CD4-positive, alpha-beta T cell (primary cell): ENCODE data around the gene ABL1. TPM values are rescaled to one million over a fixed set of nuclear protein-coding genes. Genes with fewer than 3 reads are reported as not detected.

ENCODE experiments used
- ATAC-seq: fragments of 200-7000 bp; cut with Tn5 transposase; one replicate; pipeline ENCODE4 v1.10.0; 2022; ENCODE audit warnings: mild to moderate bottlenecking; ENCODE audit not compliant: poor library complexity
- CTCF ChIA-PET: fragments of 350-600 bp; sonication (Branson Sonifier 250); formaldehyde crosslinking; loops from one replicate; lab custom pipeline; 2021; ENCODE audit warnings: antibody characterized with exemption, inconsistent platforms; lab: Charles Lee
- POLR2A ChIA-PET: fragments of 350-600 bp; sonication (Branson Sonifier 250); formaldehyde crosslinking; loops from one replicate; lab custom pipeline; 2021; ENCODE audit warnings: antibody characterized with exemption, inconsistent platforms; lab: Charles Lee
- DNase-seq, 14 experiments: peaks; one replicate each; pipeline ENCODE4 v3.0.0-alpha.2; 2013 to 2020; ENCODE audit warnings: mixed read lengths in 2 of 14
- H3K27ac ChIP-seq, 2 donors: one replicate each; pipeline versions ENCODE4 v1.5.1 to v1.7.0; 2013; ENCODE audit warnings: low read length in 2 of 2, low read depth in 1 of 2, mild to moderate bottlenecking in 1 of 2
- H3K27me3 ChIP-seq, 2 experiments: 1 replicate in 1 of 2; 2 replicates in 1 of 2; pipeline versions ENCODE4 v1.6.1 to v1.7.0; 2013; ENCODE audit warnings: low read length in 2 of 2, control low read depth in 1 of 2, mild to moderate bottlenecking in 1 of 2, moderate library complexity in 1 of 2; ENCODE audit not compliant: insufficient read depth in 2 of 2, control insufficient read depth in 1 of 2
- H3K36me3 ChIP-seq: one replicate; pipeline ENCODE4 v1.6.1; 2013; ENCODE audit warnings: low read length, control low read depth; ENCODE audit not compliant: insufficient read depth
- H3K4me1 ChIP-seq: one replicate; pipeline ENCODE4 v1.6.1; 2013; ENCODE audit warnings: low read length, control low read depth; ENCODE audit not compliant: insufficient read depth
- H3K4me3 ChIP-seq: one replicate; pipeline ENCODE4 v1.5.1; 2013; ENCODE audit warnings: mild to moderate bottlenecking, low read length, moderate library complexity
- H3K9me3 ChIP-seq, 2 experiments: 1 replicate in 1 of 2; 2 replicates in 1 of 2; pipeline versions ENCODE4 v1.6.1 to v1.7.0; 2013; ENCODE audit warnings: low read length in 2 of 2, mild to moderate bottlenecking in 2 of 2, control low read depth in 1 of 2, moderate library complexity in 1 of 2; ENCODE audit not compliant: control insufficient read depth in 1 of 2, insufficient read depth in 1 of 2
- H3K27ac Mint-ChIP-seq: one replicate; pipeline ENCODE4 v1.8.0; 2020; ENCODE audit warnings: mixed read lengths
- H3K27me3 Mint-ChIP-seq: one replicate; pipeline ENCODE4 v1.8.0; 2021; ENCODE audit warnings: mixed read lengths
- H3K36me3 Mint-ChIP-seq: one replicate; pipeline ENCODE4 v1.8.0; 2021; ENCODE audit warnings: low read depth, mixed read lengths
- H3K4me1 Mint-ChIP-seq: one replicate; pipeline ENCODE4 v1.8.0; 2021; ENCODE audit warnings: low read depth, mixed read lengths
- H3K4me3 Mint-ChIP-seq: one replicate; pipeline ENCODE4 v1.8.0; 2020; ENCODE audit warnings: mild to moderate bottlenecking, mixed read lengths
- H3K9me3 Mint-ChIP-seq: one replicate; pipeline ENCODE4 v1.8.0; 2020; ENCODE audit warnings: mixed read lengths
- intact Hi-C, 2 experiments: fragments of 100-400 bp; cut with DNase I in 1 of 2; cut with micrococcal nuclease in 1 of 2; formaldehyde crosslinking; loops; one replicate each; pipeline versions ENCODE4 v1.15.1 to v1.9.0; 2023 to 2025; cut with DNase I, micrococcal nuclease
- total RNA-seq, 174 experiments: library from RNA in 2 of 174; stranded (reverse) in 2 of 174; gene quantifications; one replicate each; pipeline ENCODE4 v1.2.3 and lab custom pipeline; 2021 to 2026
- TF ChIP-seq, protein P1 (sequence below): fragments of 200-600 bp; IDR thresholded peaks from one replicate; pipeline ENCODE4 v1.8.0; 2022; ENCODE audit warnings: antibody characterized with exemption, mild to moderate bottlenecking

The ABL1 gene
- total RNA-seq, 2 experiments from 2014 or later = 29.8 to 33.7 TPM

DNA sequence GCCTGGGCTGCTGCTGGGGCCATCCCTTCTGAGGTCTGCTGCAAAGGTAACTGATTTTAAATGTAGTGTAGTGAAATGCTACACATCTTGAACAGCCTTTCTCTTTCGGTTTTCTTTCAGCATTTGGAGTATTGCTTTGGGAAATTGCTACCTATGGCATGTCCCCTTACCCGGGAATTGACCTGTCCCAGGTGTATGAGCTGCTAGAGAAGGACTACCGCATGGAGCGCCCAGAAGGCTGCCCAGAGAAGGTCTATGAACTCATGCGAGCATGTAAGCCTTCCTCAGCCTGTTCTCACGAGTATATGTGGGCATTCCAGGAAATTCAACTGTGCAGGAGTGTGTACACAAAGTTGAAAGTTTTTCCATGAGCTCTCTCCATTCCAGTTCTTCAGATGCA lies 43.2 kb downstream of the ABL1 start:
- no peaks in the 10 kb centered on the region for H3K9me3 Mint-ChIP-seq
- peaks cover 86% of the 10 kb centered on the region for H3K36me3 Mint-ChIP-seq
- H3K27me3 Mint-ChIP-seq = no peaks in the 10 kb centered on the region
- H3K27ac Mint-ChIP-seq = no peak overlapping the region
- Histone ChIP-seq H3K4me3 (no peak overlapping the region), H3K36me3 (peaks cover 57% of the 10 kb centered on the region), H3K27ac (no peak overlapping the region), H3K27me3 (no peaks in the 10 kb centered on the region), H3K9me3 (no peaks in the 10 kb centered on the region), H3K4me1 (no peaks in the 10 kb centered on the region)
- intact Hi-C loops = no loop called here
- H3K4me3 Mint-ChIP-seq = no peak overlapping the region
- POLR2A ChIA-PET = interaction anchor here (0.7 kb wide), 1 partner anchor 67 kb away, joined by 3 read pairs; no protein-coding TSS in a partner anchor
- CTCF ChIA-PET = no interaction called here
- H3K4me1 Mint-ChIP-seq = no peaks in the 10 kb centered on the region
- ATAC-seq (no peak), DNase-seq (no peak)
- TF ChIP-seq, protein P1, sequence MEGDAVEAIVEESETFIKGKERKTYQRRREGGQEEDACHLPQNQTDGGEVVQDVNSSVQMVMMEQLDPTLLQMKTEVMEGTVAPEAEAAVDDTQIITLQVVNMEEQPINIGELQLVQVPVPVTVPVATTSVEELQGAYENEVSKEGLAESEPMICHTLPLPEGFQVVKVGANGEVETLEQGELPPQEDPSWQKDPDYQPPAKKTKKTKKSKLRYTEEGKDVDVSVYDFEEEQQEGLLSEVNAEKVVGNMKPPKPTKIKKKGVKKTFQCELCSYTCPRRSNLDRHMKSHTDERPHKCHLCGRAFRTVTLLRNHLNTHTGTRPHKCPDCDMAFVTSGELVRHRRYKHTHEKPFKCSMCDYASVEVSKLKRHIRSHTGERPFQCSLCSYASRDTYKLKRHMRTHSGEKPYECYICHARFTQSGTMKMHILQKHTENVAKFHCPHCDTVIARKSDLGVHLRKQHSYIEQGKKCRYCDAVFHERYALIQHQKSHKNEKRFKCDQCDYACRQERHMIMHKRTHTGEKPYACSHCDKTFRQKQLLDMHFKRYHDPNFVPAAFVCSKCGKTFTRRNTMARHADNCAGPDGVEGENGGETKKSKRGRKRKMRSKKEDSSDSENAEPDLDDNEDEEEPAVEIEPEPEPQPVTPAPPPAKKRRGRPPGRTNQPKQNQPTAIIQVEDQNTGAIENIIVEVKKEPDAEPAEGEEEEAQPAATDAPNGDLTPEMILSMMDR = no peak

- Mint-ChIP-seq H3K36me3 (peaks cover 79% of the 10 kb centered on the region), H3K27me3 (no peaks in the 10 kb centered on the region), H3K4me3 (no peak overlapping the region), H3K27ac (no peak overlapping the region), H3K9me3 (no peaks in the 10 kb centered on the region), H3K4me1 (no peaks in the 10 kb centered on the region)
- Histone ChIP-seq H3K4me1 (no peaks in the 10 kb centered on the region), H3K36me3 (peaks cover 51% of the 10 kb centered on the region), H3K27me3 (no peaks in the 10 kb centered on the region), H3K27ac (no peak overlapping the region), H3K9me3 (no peaks in the 10 kb centered on the region), H3K4me3 (no peak overlapping the region)
- DNase-seq (no peak), ATAC-seq (no peak)
- intact Hi-C loops = no loop called here
- POLR2A ChIA-PET = no interaction called here
- TF ChIP-seq, protein P1 = no peak
- CTCF ChIA-PET = no interaction called here
These were observed 44.9 kb downstream of the ABL1 start for GRCh38 chr9:130879863-130880411.

DNA sequence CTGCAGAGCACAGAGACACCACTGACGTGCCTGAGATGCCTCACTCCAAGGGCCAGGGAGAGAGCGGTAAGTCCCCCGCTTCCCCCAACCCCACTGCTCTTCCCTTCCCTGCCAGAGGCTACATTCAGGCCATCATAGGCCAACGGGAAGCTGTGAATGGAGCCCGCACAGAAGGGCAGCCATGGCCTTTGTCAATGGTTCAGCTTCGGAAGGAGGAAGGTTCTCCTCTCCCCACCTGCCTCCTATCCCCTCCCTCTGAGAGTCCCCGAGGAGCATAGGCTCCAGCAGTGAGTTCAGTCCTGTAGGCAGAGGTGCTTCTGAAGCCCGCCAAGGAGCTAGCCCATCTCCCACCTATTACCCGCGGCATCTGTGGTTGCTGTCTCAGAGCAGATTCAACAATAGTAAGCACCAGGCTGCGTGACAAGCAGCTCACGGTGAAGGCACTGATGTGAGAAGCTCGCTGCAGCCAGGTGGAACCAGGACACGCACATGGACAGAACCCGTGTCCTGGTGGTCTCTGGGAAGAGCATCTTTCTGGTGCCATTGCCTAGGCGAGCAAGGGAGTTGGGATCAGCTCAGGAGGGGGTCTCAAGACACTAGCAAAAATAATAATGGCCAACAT lies 45.7 kb downstream of the ABL1 start:
- no peaks in the 10 kb centered on the region for H3K4me1 ChIP-seq
- peaks cover 55% of the 10 kb centered on the region for H3K36me3 ChIP-seq
- no peak overlapping the region for H3K4me3 ChIP-seq
- no peaks in the 10 kb centered on the region for H3K27me3 ChIP-seq
- H3K9me3 ChIP-seq = no peaks in the 10 kb centered on the region
- H3K9me3 Mint-ChIP-seq = no peaks in the 10 kb centered on the region
- ChIA-PET CTCF (no interaction called here), POLR2A (no interaction called here)
- no peaks in the 10 kb centered on the region for H3K27me3 Mint-ChIP-seq
- TF ChIP-seq, protein P1 = no peak
- DNase-seq (no peak), ATAC-seq (no peak)
- H3K27ac Mint-ChIP-seq = no peak overlapping the region
- no peak overlapping the region for H3K27ac ChIP-seq
- H3K4me3 Mint-ChIP-seq = no peak overlapping the region
- intact Hi-C loops = no loop called here
- H3K36me3 Mint-ChIP-seq = peaks cover 79% of the 10 kb centered on the region
- no peaks in the 10 kb centered on the region for H3K4me1 Mint-ChIP-seq
